H1 (cell line): Measurements from ENCODE around the gene ADAMTSL2. TPM values are rescaled to one million over a fixed set of nuclear protein-coding genes. Genes with fewer than 3 reads are reported as not detected.

Experiments
- CTCF ChIA-PET: fragments of 300-600 bp; sonication (Branson Sonifier 250); formaldehyde crosslinking; loops from one replicate; lab custom pipeline; 2021; ENCODE audit not compliant: partially characterized antibody; lab: Charles Lee
- POLR2A ChIA-PET: fragments of 300-600 bp; sonication (Branson Sonifier 250); formaldehyde crosslinking; loops from one replicate; lab custom pipeline; 2021; ENCODE audit warnings: inconsistent platforms; ENCODE audit not compliant: partially characterized antibody; lab: Charles Lee
- DNase-seq, 2 experiments: peaks; one replicate each; pipeline versions ENCODE4 v3.0.0 to v3.0.0-alpha.2; 2010 to 2022; ENCODE audit warnings: low spot score in 2 of 2, low read depth in 1 of 2, mixed read lengths in 1 of 2
- FAIRE-seq: peaks from 2 replicates; lab custom pipeline; 2011; peaks lifted over from hg19 to GRCh38; lab: Jason Lieb, UNC
- H2AFZ ChIP-seq: 2 replicates; pipeline ENCODE4 v1.8.1; 2012; ENCODE audit warnings: low read length, inconsistent platforms
- H2AK5ac ChIP-seq: 2 replicates; pipeline ENCODE4 v1.6.1; 2013; ENCODE audit warnings: low read depth, low read length
- H2BK120ac ChIP-seq: replicated peaks from 2 replicates; pipeline ENCODE3; 2013; ENCODE audit warnings: low read depth, low read length, inconsistent platforms
- H2BK12ac ChIP-seq: 2 replicates; pipeline ENCODE4 v1.6.1; 2013; ENCODE audit warnings: low read depth, low read length
- H2BK15ac ChIP-seq: 2 replicates; pipeline ENCODE4 v1.6.1; 2013; ENCODE audit warnings: low read length
- H2BK20ac ChIP-seq: 2 replicates; pipeline ENCODE4 v1.6.1; 2013; ENCODE audit warnings: low read length
- H2BK5ac ChIP-seq: 2 replicates; pipeline ENCODE4 v1.6.1; 2013; ENCODE audit warnings: low read depth, low read length
- H3K14ac ChIP-seq: 2 replicates; pipeline ENCODE4 v1.6.1; 2013; ENCODE audit warnings: inconsistent platforms; ENCODE audit not compliant: insufficient read length
- H3K18ac ChIP-seq: 2 replicates; pipeline ENCODE4 v1.6.1; 2013; ENCODE audit warnings: low read length; ENCODE audit errors: extremely low read depth
- H3K23ac ChIP-seq: 2 replicates; pipeline ENCODE4 v1.6.1; 2013; ENCODE audit warnings: inconsistent platforms; ENCODE audit not compliant: insufficient read length
- H3K23me2 ChIP-seq: 2 replicates; pipeline ENCODE4 v1.6.1; 2013; ENCODE audit warnings: low read depth, low read length
- H3K27ac ChIP-seq: 2 replicates; pipeline ENCODE4 v1.6.1; 2011; ENCODE audit warnings: low read depth, low read length, inconsistent platforms
- H3K27me3 ChIP-seq, 4 experiments: replicated peaks in 1 of 4; 1 replicate in 1 of 4; 2 replicates in 3 of 4; pipeline versions ENCODE4 v1.6.1 to v1.8.1; 2011 to 2013; ENCODE audit warnings: low read length in 3 of 4, mild to moderate bottlenecking in 3 of 4, inconsistent platforms in 2 of 4, mixed read lengths in 2 of 4, moderate library complexity in 1 of 4; ENCODE audit not compliant: control insufficient read depth in 3 of 4, insufficient read depth in 3 of 4; ENCODE audit errors: extremely low read depth in 1 of 4
- H3K36me3 ChIP-seq, 4 experiments: 2 replicates each; pipeline versions ENCODE4 v1.6.1 to v1.8.1; 2011 to 2013; ENCODE audit warnings: mild to moderate bottlenecking in 4 of 4, low read length in 3 of 4, moderate library complexity in 2 of 4, control low read depth in 1 of 4, inconsistent platforms in 1 of 4; ENCODE audit not compliant: insufficient read depth in 4 of 4, control insufficient read depth in 2 of 4
- H3K4ac ChIP-seq: replicated peaks from 2 replicates; pipeline ENCODE3; 2013; ENCODE audit warnings: low read length, low read depth, mixed read lengths, inconsistent platforms; ENCODE audit not compliant: insufficient read length
- H3K4me1 ChIP-seq, 4 experiments: replicated peaks in 1 of 4; 1 replicate in 1 of 4; 2 replicates in 3 of 4; pipeline versions ENCODE4 v1.6.1 to v1.8.1; 2011 to 2013; ENCODE audit warnings: low read length in 3 of 4, inconsistent platforms in 2 of 4, mixed read lengths in 1 of 4; ENCODE audit not compliant: insufficient read depth in 4 of 4, control insufficient read depth in 3 of 4
- H3K4me2 ChIP-seq, 2 experiments: 2 replicates each; pipeline versions ENCODE4 v1.6.1 to v1.8.1; 2011 to 2013; ENCODE audit warnings: low read depth in 2 of 2, low read length in 2 of 2, control low read depth in 1 of 2, inconsistent platforms in 1 of 2, mild to moderate bottlenecking in 1 of 2; ENCODE audit not compliant: insufficient read depth in 1 of 2
- H3K4me3 ChIP-seq, 4 experiments: fragments of 200-600, 300-600 bp in 1 of 4; sonication (generic), shearing (Covaris generic), sonication (Bioruptor Twin) in 1 of 4; 2 replicates each; pipeline versions ENCODE4 v1.5.1 to v1.8.1; 2011 to 2016; ENCODE audit warnings: low read length in 4 of 4, low read depth in 3 of 4, control low read depth in 2 of 4, inconsistent platforms in 2 of 4, mild to moderate bottlenecking in 2 of 4, mixed read lengths in 1 of 4, moderate library complexity in 1 of 4; ENCODE audit not compliant: insufficient read depth in 2 of 4; ENCODE audit errors: extremely low read depth in 1 of 4
- H3K56ac ChIP-seq: replicated peaks from 2 replicates; pipeline ENCODE3; 2013; ENCODE audit warnings: low read depth, mild to moderate bottlenecking, mixed read lengths, low read length, inconsistent platforms; ENCODE audit not compliant: insufficient read length
- H3K79me1 ChIP-seq: 2 replicates; pipeline ENCODE4 v1.6.1; 2013; ENCODE audit warnings: low read depth, low read length, control low read depth
- H3K79me2 ChIP-seq, 2 experiments: 2 replicates each; pipeline versions ENCODE4 v1.6.1 to v1.8.1; 2012 to 2013; ENCODE audit warnings: low read length in 2 of 2, mild to moderate bottlenecking in 2 of 2, inconsistent platforms in 1 of 2; ENCODE audit not compliant: insufficient read depth in 2 of 2, control insufficient read depth in 1 of 2
- H3K9ac ChIP-seq, 4 experiments: replicated peaks in 1 of 4; 1 replicate in 1 of 4; 2 replicates in 3 of 4; pipeline versions ENCODE4 v1.6.1 to v1.8.1; 2011 to 2013; ENCODE audit warnings: low read depth in 3 of 4, low read length in 3 of 4, control low read depth in 2 of 4, mild to moderate bottlenecking in 2 of 4, moderate library complexity in 2 of 4, inconsistent platforms in 1 of 4; ENCODE audit errors: extremely low read depth in 1 of 4
- H3K9me3 ChIP-seq, 2 experiments: 2 replicates each; pipeline versions ENCODE4 v1.6.1 to v1.8.1; 2012 to 2013; ENCODE audit warnings: mild to moderate bottlenecking in 2 of 2, moderate library complexity in 2 of 2, control low read depth in 1 of 2, inconsistent platforms in 1 of 2, low read depth in 1 of 2, low read length in 1 of 2, mixed read lengths in 1 of 2; ENCODE audit not compliant: insufficient read depth in 2 of 2
- H4K20me1 ChIP-seq, 2 experiments: replicated peaks in 1 of 2; 2 replicates each; pipeline versions ENCODE3 to v1.8.1; 2011 to 2013; ENCODE audit warnings: inconsistent platforms in 2 of 2, low read length in 2 of 2, mild to moderate bottlenecking in 1 of 2; ENCODE audit not compliant: insufficient read depth in 2 of 2, control insufficient read depth in 1 of 2
- H4K5ac ChIP-seq: 2 replicates; pipeline ENCODE4 v1.6.1; 2013; ENCODE audit warnings: low read length, low read depth, mixed read lengths, inconsistent platforms; ENCODE audit not compliant: insufficient read length
- H4K8ac ChIP-seq: 2 replicates; pipeline ENCODE4 v1.8.0; 2013; ENCODE audit warnings: mild to moderate bottlenecking, moderate library complexity, low read length, inconsistent platforms; ENCODE audit not compliant: insufficient read depth; ENCODE audit errors: extremely low read depth
- H4K91ac ChIP-seq: replicated peaks from 2 replicates; pipeline ENCODE3; 2013; ENCODE audit warnings: low read length, mixed read lengths, inconsistent platforms; ENCODE audit not compliant: insufficient read length
- CBX5 ChIP-seq: fragments of 300-800, 300-1000 bp; sonication (generic); IDR thresholded peaks from 2 replicates; pipeline ENCODE4 v1.7.1; 2016; ENCODE audit warnings: antibody characterized with exemption, low read length, low read depth
- CEBPB ChIP-seq: IDR thresholded peaks from 2 replicates; pipeline ENCODE4 v1.6.1; 2012; ENCODE audit warnings: low read depth, low read length
- EP300 ChIP-seq, 2 experiments: IDR thresholded peaks; 1 replicate in 1 of 2; 2 replicates in 1 of 2; pipeline ENCODE4 v1.6.1; 2011 to 2012; ENCODE audit warnings: low read depth in 2 of 2, low read length in 2 of 2, mild to moderate bottlenecking in 2 of 2, borderline replicate concordance in 1 of 2, inconsistent platforms in 1 of 2, moderate library complexity in 1 of 2
- KDM5A ChIP-seq: fragments of 200-600 bp; IDR thresholded peaks from 2 replicates; pipeline ENCODE4 v1.7.1; 2012; ENCODE audit warnings: mild to moderate bottlenecking, low read length, inconsistent platforms, mixed read lengths
- SIX5 ChIP-seq: IDR thresholded peaks from 2 replicates; pipeline ENCODE4 v1.6.1; 2011; ENCODE audit warnings: mild to moderate bottlenecking, low read depth, low read length
- TAF7 ChIP-seq: optimal IDR thresholded peaks from 2 replicates; pipeline ENCODE3; 2011; ENCODE audit warnings: low read depth, mild to moderate bottlenecking, inconsistent platforms, low read length, moderate library complexity, borderline replicate concordance
- TBP ChIP-seq: IDR thresholded peaks from 2 replicates; pipeline ENCODE4 v1.6.1; 2011; ENCODE audit warnings: low read depth, low read length, improper control_type of control experiment
- TCF12 ChIP-seq: IDR thresholded peaks from 2 replicates; pipeline ENCODE4 v1.6.1; 2011; ENCODE audit warnings: low read depth, mild to moderate bottlenecking, low read length
- WGBS, 2 experiments: shearing (Covaris generic) in 1 of 2; methylation state at CpG; one replicate each; pipeline versions ENCODE4 v1.1.6 to v1.1.7; 2013 to 2015; ENCODE audit warnings: low lambda C conversion rate in 2 of 2, mixed read lengths in 2 of 2, inconsistent platforms in 1 of 2, low coverage in 1 of 2, missing lambda C conversion rate in 1 of 2; ENCODE audit not compliant: insufficient replicate concordance in 2 of 2, insufficient coverage in 1 of 2, insufficient read length in 1 of 2; ENCODE audit errors: extremely low coverage in 1 of 2, missing lambda C conversion rate in 1 of 2; 5-methylcytosine and 5-hydroxymethylcytosine counted together
- polyA plus RNA-seq, 7 experiments: library from polyadenylated mRNA; depleted of rRNA in 3 of 7; stranded (reverse) in 5 of 7; unstranded in 2 of 7; fragments of >200 nt in 5 of 7; fragments of 200-250 nt in 2 of 7; gene quantifications; 1 replicate in 5 of 7; 2 replicates in 1 of 7; 4 replicates in 1 of 7; pipeline versions ENCODE4 v1.2.1 to v1.2.3, GENCODE V29; 2011 to 2013; ENCODE audit warnings: missing spikeins in 2 of 7, mixed read lengths in 2 of 7
- total RNA-seq: library from RNA; stranded (reverse); fragmentation: NEBNext Ultra II Directional; extraction: Animal tissue kit (Norgen Biotek cat#: 25700); gene quantifications from 2 replicates; pipeline ENCODE4 v1.2.1, GENCODE V29; 2021

ADAMTSL2 gene
- total and polyA plus RNA-seq, 2 of the 8 experiments (the other 6 are each of a cell fraction or from before 2014, with no cell fraction given): 0.74 to 0.76 TPM

DNA sequence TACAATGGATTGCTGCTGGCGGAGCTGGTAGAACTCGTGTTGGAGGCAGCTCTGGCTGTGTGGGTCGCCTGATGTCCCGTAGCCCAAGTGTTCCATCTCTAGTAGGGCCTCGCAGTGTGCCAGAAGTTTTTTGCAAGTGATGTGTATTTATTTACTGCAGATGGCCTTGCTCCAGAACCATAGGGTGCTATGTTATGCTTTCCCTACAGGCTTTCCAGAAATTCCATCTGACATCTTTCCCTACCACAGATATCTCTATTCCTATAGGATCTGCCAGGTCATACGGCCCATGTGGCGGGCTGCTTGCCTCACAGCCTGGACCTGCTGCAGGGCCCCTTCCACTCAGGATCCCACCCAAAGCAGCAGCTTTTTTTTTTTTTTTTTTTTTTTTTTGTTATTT, 16.9 kb downstream of the ADAMTSL2 start:
- no peak overlapping the region for H4K5ac ChIP-seq
- ChIA-PET POLR2A (no interaction called here), CTCF (interaction anchor here (1.1 to 2.2 kb wide), 5 partner anchors 9 to 104 kb away, joined by 3 to 8 read pairs (median 3); partner anchors contain the start of gene ADAMTSL2)
- H4K20me1 ChIP-seq: peaks cover 0 to 4% of the 10 kb centered on the region in 2 experiments
- no peak overlapping the region for H3K9ac ChIP-seq
- no peak overlapping the region for H2AK5ac ChIP-seq
- no peak overlapping the region for H2BK20ac ChIP-seq
- no peak overlapping the region for H2BK15ac ChIP-seq
- no peak overlapping the region for H4K8ac ChIP-seq
- H3K23ac ChIP-seq: no peak overlapping the region
- H3K14ac ChIP-seq: no peak overlapping the region
- H2BK5ac ChIP-seq: no peak overlapping the region
- H3K4me3 ChIP-seq: no peak overlapping the region
- no peaks in the 10 kb centered on the region for H3K23me2 ChIP-seq
- no peaks in the 10 kb centered on the region for H3K9me3 ChIP-seq
- no peak overlapping the region for H3K4ac ChIP-seq
- H3K4me2 ChIP-seq: no peak overlapping the region
- H3K36me3 ChIP-seq: no peaks in the 10 kb centered on the region
- H3K79me1 ChIP-seq: no peaks in the 10 kb centered on the region; the same call in 1 of the 2 replicates
- no peak overlapping the region for H3K18ac ChIP-seq
- TF ChIP-seq TBP (no peak), SIX5 (no peak), CEBPB (no peak), KDM5A (no peak), CBX5 (no peak), TAF7 (no peak), TCF12 (no peak), EP300 (IDR thresholded peaks at IDR 0.05; ENCODE audit: borderline replicate concordance in 1 of 2, low read depth in 2 of 2, low read length in 2 of 2) (no peak)
- TF ChIP-seq, all 59 proteins: peak for 0
- no peak overlapping the region for H3K56ac ChIP-seq
- H2BK12ac ChIP-seq: no peak overlapping the region
- DNase-seq (no peak), FAIRE-seq (no peak)
- peaks cover 0 to 5% (median under 1%) of the 10 kb centered on the region in 4 experiments; a peak in 2 of 7 replicates for H3K4me1 ChIP-seq
- H3K79me2 ChIP-seq: no peaks in the 10 kb centered on the region
- H3K27ac ChIP-seq: no peak overlapping the region
- no peaks in the 10 kb centered on the region for H3K27me3 ChIP-seq
- no peak overlapping the region for H2BK120ac ChIP-seq
- WGBS, 2 experiments: 83% methylated on average over 7 of the region's 7 CpGs; no CpG with 5 or more reads in 1 of the 2 experiments
- H4K91ac ChIP-seq: no peak overlapping the region
- no peak overlapping the region for H2AFZ ChIP-seq
